Measurements from ENCODE around the gene HAPSTR1. TPM values are rescaled to one million over a fixed set of nuclear protein-coding genes. Genes with fewer than 3 reads are reported as not detected.

HAPSTR1 gene
- polyA plus RNA-seq, 2 of the 4 experiments (the other 2 are of a cell fraction) = 22.4 to 36.9 TPM

DNA sequence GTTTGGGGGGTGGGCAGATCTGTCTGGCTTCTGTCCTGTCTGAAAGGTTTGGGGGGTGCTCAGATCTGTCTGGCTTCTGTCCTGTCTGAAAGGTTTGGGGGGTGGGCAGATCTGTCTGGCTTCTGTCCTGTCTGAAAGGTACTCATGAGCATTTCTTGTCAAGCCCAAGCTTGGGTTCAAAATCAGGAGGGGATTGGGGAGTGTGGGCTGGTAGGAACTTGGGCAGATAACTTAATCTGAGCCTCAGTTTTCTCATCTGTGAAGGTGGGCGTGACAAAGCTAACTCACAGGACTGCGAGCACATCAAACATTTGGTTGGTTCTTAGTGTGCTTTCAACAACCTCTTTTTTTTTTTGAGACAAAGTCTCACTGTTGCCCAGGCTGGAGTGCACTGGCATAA lies 35.2 kb downstream of the HAPSTR1 start:
- ChIA-PET POLR2A (interaction anchor here (1.5 kb wide), 1 partner anchor 258 kb away, joined by 5 read pairs; the partner anchor contains the start of gene CARHSP1), CTCF (interaction anchor here (0.6 to 4.8 kb wide), 6 partner anchors 12 to 1622 kb away, joined by 3 to 24 read pairs (median 3); no protein-coding TSS in a partner anchor)
- Histone ChIP-seq H3K4me2 (peak overlapping the region; percentile 37; the same call in 1 of the 3 replicates), H3K4me3 (no peak overlapping the region), H3K9me3 (no peaks in the 10 kb centered on the region), H3K4me1 (peaks cover 73% of the 10 kb centered on the region), H3K27ac (peak overlapping the region; percentile 74 to 87)
- TF ChIP-seq RARB (CRISPR knock-in tag; IDR thresholded peaks at IDR 0.05) = no peak
- TF ChIP-seq POLR2A (IDR thresholded peaks at IDR 0.05; ENCODE audit: low read length) = no peak
- TF ChIP-seq RNF2 (IDR thresholded peaks at IDR 0.05; ENCODE audit: borderline replicate concordance, low read depth) = no peak
- TF ChIP-seq, protein P1, sequence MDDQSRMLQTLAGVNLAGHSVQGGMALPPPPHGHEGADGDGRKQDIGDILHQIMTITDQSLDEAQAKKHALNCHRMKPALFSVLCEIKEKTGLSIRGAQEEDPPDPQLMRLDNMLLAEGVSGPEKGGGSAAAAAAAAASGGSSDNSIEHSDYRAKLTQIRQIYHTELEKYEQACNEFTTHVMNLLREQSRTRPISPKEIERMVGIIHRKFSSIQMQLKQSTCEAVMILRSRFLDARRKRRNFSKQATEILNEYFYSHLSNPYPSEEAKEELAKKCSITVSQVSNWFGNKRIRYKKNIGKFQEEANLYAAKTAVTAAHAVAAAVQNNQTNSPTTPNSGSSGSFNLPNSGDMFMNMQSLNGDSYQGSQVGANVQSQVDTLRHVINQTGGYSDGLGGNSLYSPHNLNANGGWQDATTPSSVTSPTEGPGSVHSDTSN (IDR thresholded peaks at IDR 0.05) = no peak
- TF ChIP-seq, protein P2, sequence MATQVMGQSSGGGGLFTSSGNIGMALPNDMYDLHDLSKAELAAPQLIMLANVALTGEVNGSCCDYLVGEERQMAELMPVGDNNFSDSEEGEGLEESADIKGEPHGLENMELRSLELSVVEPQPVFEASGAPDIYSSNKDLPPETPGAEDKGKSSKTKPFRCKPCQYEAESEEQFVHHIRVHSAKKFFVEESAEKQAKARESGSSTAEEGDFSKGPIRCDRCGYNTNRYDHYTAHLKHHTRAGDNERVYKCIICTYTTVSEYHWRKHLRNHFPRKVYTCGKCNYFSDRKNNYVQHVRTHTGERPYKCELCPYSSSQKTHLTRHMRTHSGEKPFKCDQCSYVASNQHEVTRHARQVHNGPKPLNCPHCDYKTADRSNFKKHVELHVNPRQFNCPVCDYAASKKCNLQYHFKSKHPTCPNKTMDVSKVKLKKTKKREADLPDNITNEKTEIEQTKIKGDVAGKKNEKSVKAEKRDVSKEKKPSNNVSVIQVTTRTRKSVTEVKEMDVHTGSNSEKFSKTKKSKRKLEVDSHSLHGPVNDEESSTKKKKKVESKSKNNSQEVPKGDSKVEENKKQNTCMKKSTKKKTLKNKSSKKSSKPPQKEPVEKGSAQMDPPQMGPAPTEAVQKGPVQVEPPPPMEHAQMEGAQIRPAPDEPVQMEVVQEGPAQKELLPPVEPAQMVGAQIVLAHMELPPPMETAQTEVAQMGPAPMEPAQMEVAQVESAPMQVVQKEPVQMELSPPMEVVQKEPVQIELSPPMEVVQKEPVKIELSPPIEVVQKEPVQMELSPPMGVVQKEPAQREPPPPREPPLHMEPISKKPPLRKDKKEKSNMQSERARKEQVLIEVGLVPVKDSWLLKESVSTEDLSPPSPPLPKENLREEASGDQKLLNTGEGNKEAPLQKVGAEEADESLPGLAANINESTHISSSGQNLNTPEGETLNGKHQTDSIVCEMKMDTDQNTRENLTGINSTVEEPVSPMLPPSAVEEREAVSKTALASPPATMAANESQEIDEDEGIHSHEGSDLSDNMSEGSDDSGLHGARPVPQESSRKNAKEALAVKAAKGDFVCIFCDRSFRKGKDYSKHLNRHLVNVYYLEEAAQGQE (IDR thresholded peaks at IDR 0.05) = no peak
- TF ChIP-seq, protein P3, sequence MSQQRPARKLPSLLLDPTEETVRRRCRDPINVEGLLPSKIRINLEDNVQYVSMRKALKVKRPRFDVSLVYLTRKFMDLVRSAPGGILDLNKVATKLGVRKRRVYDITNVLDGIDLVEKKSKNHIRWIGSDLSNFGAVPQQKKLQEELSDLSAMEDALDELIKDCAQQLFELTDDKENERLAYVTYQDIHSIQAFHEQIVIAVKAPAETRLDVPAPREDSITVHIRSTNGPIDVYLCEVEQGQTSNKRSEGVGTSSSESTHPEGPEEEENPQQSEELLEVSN (IDR thresholded peaks at IDR 0.05; ENCODE audit: borderline replicate concordance, low read depth) = no peak
- no peak for TF ChIP-seq HEYL (CRISPR knock-in tag; IDR thresholded peaks at IDR 0.05)
- TF ChIP-seq, protein P4, sequence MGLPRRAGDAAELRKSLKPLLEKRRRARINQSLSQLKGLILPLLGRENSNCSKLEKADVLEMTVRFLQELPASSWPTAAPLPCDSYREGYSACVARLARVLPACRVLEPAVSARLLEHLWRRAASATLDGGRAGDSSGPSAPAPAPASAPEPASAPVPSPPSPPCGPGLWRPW (IDR thresholded peaks at IDR 0.05) = no peak
- no peak for TF ChIP-seq GATA3 (IDR thresholded peaks at IDR 0.05; ENCODE audit: borderline replicate concordance)
- TF ChIP-seq HOXB13 (CRISPR knock-in tag; IDR thresholded peaks at IDR 0.05; ENCODE audit: low read depth) = no peak
- TF ChIP-seq, protein P5, sequence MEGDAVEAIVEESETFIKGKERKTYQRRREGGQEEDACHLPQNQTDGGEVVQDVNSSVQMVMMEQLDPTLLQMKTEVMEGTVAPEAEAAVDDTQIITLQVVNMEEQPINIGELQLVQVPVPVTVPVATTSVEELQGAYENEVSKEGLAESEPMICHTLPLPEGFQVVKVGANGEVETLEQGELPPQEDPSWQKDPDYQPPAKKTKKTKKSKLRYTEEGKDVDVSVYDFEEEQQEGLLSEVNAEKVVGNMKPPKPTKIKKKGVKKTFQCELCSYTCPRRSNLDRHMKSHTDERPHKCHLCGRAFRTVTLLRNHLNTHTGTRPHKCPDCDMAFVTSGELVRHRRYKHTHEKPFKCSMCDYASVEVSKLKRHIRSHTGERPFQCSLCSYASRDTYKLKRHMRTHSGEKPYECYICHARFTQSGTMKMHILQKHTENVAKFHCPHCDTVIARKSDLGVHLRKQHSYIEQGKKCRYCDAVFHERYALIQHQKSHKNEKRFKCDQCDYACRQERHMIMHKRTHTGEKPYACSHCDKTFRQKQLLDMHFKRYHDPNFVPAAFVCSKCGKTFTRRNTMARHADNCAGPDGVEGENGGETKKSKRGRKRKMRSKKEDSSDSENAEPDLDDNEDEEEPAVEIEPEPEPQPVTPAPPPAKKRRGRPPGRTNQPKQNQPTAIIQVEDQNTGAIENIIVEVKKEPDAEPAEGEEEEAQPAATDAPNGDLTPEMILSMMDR (IDR thresholded peaks at IDR 0.05) = no peak
- TF ChIP-seq RFX5 (IDR thresholded peaks at IDR 0.05) = no peak
- 87% methylated on average over 2 of the region's 2 CpGs for WGBS (ENCODE audit: missing lambda C conversion rate)
- no peak for ATAC-seq
- FAIRE-seq = no peak
- DNase-seq (ENCODE audit: low read depth in 1 of 2, low spot score in 1 of 2) = no peak

DNA sequence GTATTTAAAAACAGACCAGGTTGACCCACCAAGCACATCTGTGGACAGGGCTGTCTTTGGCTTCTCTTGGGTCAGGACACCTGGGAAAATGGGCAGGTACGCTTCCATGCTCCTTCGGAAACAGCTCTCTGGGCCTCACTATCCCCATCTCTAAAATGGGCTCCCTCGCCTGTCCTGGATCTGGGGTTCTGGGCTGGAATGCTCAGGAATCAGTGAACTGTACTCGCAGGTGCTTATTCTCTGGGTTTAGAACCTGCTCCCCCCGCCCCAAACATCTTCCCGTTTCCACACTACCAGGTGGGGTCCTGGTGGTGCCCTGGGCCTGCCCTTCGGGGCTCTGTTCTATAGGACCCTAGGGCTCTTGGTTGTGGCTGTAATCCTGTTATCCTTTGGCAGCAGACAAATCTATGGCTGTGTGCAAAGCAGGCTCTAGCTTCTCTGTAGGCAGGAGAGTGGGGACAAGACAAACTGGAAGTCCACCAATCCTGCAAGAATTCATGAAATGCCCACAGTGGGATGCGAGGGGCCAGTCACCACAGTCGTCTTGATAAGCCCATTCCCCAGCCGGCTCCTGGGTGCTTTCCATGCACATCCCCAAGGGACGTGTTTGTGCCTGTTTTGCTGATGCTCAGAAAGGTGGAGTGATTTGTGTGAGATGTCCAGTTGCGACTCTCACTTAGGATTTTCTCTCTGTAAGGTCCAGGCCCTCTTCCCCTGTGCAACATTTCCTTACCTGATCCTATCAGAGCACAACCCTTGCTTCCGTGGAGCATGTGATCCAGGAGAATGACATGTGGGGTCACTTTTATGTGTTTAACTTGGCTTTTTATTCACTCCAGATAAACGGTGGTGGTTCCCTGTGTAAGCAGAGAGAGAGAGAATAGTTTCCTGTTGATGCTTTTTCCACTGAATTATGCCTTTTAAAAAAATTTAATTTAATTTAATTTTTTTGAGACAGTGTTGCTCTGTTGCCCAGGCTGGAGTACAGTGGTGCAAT lies 37.2 kb downstream of the HAPSTR1 start:
- WGBS (ENCODE audit: missing lambda C conversion rate) = 81% methylated on average over 14 of the region's 14 CpGs
- H3K4me1 ChIP-seq = peaks cover 56% of the 10 kb centered on the region
- no peak overlapping the region for H3K4me3 ChIP-seq
- ATAC-seq (no peak), FAIRE-seq (no peak), DNase-seq (ENCODE audit: low read depth in 1 of 2, low spot score in 1 of 2) (no peak)
- POLR2A ChIA-PET = interaction anchor here (1.2 to 1.5 kb wide), 2 partner anchors 38 to 260 kb away, joined by 5 to 8 read pairs; partner anchors contain the start of genes CARHSP1 and HAPSTR1
- peak overlapping the region; percentile 37; the same call in 2 of the 3 replicates for H3K4me2 ChIP-seq
- H3K9me3 ChIP-seq = no peaks in the 10 kb centered on the region
- CTCF ChIA-PET = interaction anchor here (0.6 to 4.8 kb wide), 3 partner anchors 10 to 219 kb away, joined by 4 to 24 read pairs (median 11); no protein-coding TSS in a partner anchor
- peak overlapping the region; percentile 74 to 87 for H3K27ac ChIP-seq
- TF ChIP-seq MAZ (IDR thresholded peaks at IDR 0.05; ENCODE audit: borderline replicate concordance, low read depth, low read length) (no peak), HOXA7 (CRISPR knock-in tag; IDR thresholded peaks at IDR 0.05) (no peak), NPAS2 (CRISPR knock-in tag; IDR thresholded peaks at IDR 0.05; ENCODE audit: borderline replicate concordance) (no peak), CBX2 (IDR thresholded peaks at IDR 0.05; ENCODE audit: borderline replicate concordance, low read depth) (no peak), PHF8 (IDR thresholded peaks at IDR 0.05; ENCODE audit: borderline replicate concordance, low read depth) (no peak), NR3C1 (IDR thresholded peaks at IDR 0.05) (no peak), EHF (CRISPR knock-in tag; IDR thresholded peaks at IDR 0.05) (no peak)
- TF ChIP-seq, protein P2 (IDR thresholded peaks at IDR 0.05) = no peak
- TF ChIP-seq, protein P4 (IDR thresholded peaks at IDR 0.05) = no peak
- TF ChIP-seq, protein P6, sequence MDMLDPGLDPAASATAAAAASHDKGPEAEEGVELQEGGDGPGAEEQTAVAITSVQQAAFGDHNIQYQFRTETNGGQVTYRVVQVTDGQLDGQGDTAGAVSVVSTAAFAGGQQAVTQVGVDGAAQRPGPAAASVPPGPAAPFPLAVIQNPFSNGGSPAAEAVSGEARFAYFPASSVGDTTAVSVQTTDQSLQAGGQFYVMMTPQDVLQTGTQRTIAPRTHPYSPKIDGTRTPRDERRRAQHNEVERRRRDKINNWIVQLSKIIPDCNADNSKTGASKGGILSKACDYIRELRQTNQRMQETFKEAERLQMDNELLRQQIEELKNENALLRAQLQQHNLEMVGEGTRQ (IDR thresholded peaks at IDR 0.05) = no peak

All from A549 (cell line).